PC-9 (cell line): ENCODE data around the gene UTF1.

Experiments
- CTCF ChIP-seq: fragments of 200-600 bp; sonication (generic); conservative IDR thresholded peaks from 2 replicates; pipeline ENCODE4 v1.6.1; 2017; ENCODE audit warnings: mixed run types, antibody characterized with exemption, mild to moderate bottlenecking, moderate library complexity
- EZH2 ChIP-seq: fragments of 200-600 bp; sonication (generic); IDR thresholded peaks from 2 replicates; pipeline ENCODE4 v1.8.0; 2017; ENCODE audit warnings: antibody characterized with exemption, low read depth

- no peak; the same call in 1 of the 2 replicates for TF ChIP-seq CTCF
- TF ChIP-seq EZH2 = no peak
These were observed 27.6 kb downstream of the UTF1 start for GRCh38 chr10:133257489-133258065.
